NCI-H2196 (cell line): ENCODE measurements around the gene IGLON5.

ENCODE experiments used
- DNase-seq: peaks from one replicate; lab custom pipeline; 2025; ENCODE audit not compliant: unreplicated experiment; lab: John Stamatoyannopoulos, UW

IGLON5 gene

GRCh38 chr19:51337861-51338562 is 26.6 kb downstream of the IGLON5 start:
- DNase-seq = no peak

GRCh38 chr19:51338563-51339312 is 27.3 kb downstream of the IGLON5 start:
- DNase-seq = peak; percentile 11

- no peak for DNase-seq
These were observed 27.9 kb downstream of the IGLON5 start for GRCh38 chr19:51339313-51339686.

GRCh38 chr19:51339687-51340656 is 28.5 kb downstream of the IGLON5 start:
- no peak for DNase-seq

- DNase-seq = no peak
These were observed 29.6 kb downstream of the IGLON5 start for GRCh38 chr19:51341066-51341465.

- DNase-seq = no peak
These were observed 30.6 kb downstream of the IGLON5 start, which contains the start of gene VSIG10L for GRCh38 chr19:51341976-51342580. TSS of gene VSIG10L (minus strand) at chr19:51342139. CDS start at chr19:51342124, 15 bp downstream.

GRCh38 chr19:51342631-51343569 is 31.5 kb downstream of the IGLON5 start:
- no peak for DNase-seq

GRCh38 chr19:51345076-51345620 is 33.7 kb downstream of the IGLON5 start:
- no peak for DNase-seq

GRCh38 chr19:51346742-51347141 is 35.3 kb downstream of the IGLON5 start:
- DNase-seq = no peak

- DNase-seq = no peak
These were observed 35.9 kb downstream of the IGLON5 start for GRCh38 chr19:51347209-51347928.

GRCh38 chr19:51351266-51351990 is 40.0 kb downstream of the IGLON5 start:
- DNase-seq = no peak

- DNase-seq = no peak
These were observed 41.4 kb downstream of the IGLON5 start for GRCh38 chr19:51352783-51353360.

- no peak for DNase-seq
These were observed 42.8 kb downstream of the IGLON5 start for GRCh38 chr19:51354103-51354741.

GRCh38 chr19:51354742-51355148 is 43.3 kb downstream of the IGLON5 start:
- DNase-seq = no peak

- no peak for DNase-seq
These were observed 44.8 kb downstream of the IGLON5 start for GRCh38 chr19:51356159-51356801.

GRCh38 chr19:51357952-51358351 is 46.5 kb downstream of the IGLON5 start:
- no peak for DNase-seq

- DNase-seq = no peak
These were observed 47.9 kb downstream of the IGLON5 start for GRCh38 chr19:51359294-51359693.
